Spinal cord (tissue), 10 donors: ENCODE measurements around the gene KRT74. TPM values are rescaled to one million over a fixed set of nuclear protein-coding genes. Genes with fewer than 3 reads are reported as not detected.

ENCODE experiments used
- DNase-seq, 6 donors: peaks; one replicate each; pipeline versions ENCODE4 v3.0.0 to v3.0.0-alpha.2; 2013 to 2015; ENCODE audit warnings: low spot score in 6 of 6, low read depth in 4 of 6
- H3K27ac ChIP-seq: one replicate; pipeline ENCODE4 v1.5.1; 2013; ENCODE audit warnings: low read depth, low read length, control low read depth
- H3K27me3 ChIP-seq: one replicate; pipeline ENCODE4 v1.6.1; 2013; ENCODE audit warnings: low read length; ENCODE audit not compliant: control insufficient read depth, insufficient read depth
- H3K36me3 ChIP-seq: one replicate; pipeline ENCODE4 v1.6.1; 2013; ENCODE audit warnings: low read length; ENCODE audit not compliant: control insufficient read depth, insufficient read depth
- H3K4me1 ChIP-seq: one replicate; pipeline ENCODE4 v1.6.1; 2013; ENCODE audit warnings: low read length; ENCODE audit not compliant: control insufficient read depth, insufficient read depth
- H3K4me3 ChIP-seq: one replicate; pipeline ENCODE4 v1.5.1; 2013; ENCODE audit warnings: low read depth, low read length, control low read depth
- H3K9me3 ChIP-seq: one replicate; pipeline ENCODE4 v1.6.1; 2013; ENCODE audit warnings: low read length; ENCODE audit not compliant: control insufficient read depth, insufficient read depth
- WGBS: methylation state at CpG from one replicate; pipeline ENCODE4 v1.1.5; 2013; ENCODE audit warnings: missing lambda C conversion rate; ENCODE audit not compliant: insufficient coverage; 5-methylcytosine and 5-hydroxymethylcytosine counted together
- polyA plus RNA-seq, 2 donors: library from polyadenylated mRNA; unstranded; fragments of 120-200 nt; gene quantifications; one replicate each; pipeline ENCODE4 v1.2.1, GENCODE V29; 2013; ENCODE audit not compliant: insufficient read length in 2 of 2
- total RNA-seq, 2 donors: library from RNA; depleted of rRNA in 1 of 2; stranded (reverse); fragments of 120-200 nt in 1 of 2; fragments of >200 nt in 1 of 2; gene quantifications; one replicate each; pipeline versions ENCODE4 v1.2.3 to v1.2.4, GENCODE V29; 2013 to 2014
- donor health status: healthy.

The KRT74 gene
- total and polyA plus RNA-seq, 4 donors = 0.10 to 0.20 TPM; not detected in 2

DNA sequence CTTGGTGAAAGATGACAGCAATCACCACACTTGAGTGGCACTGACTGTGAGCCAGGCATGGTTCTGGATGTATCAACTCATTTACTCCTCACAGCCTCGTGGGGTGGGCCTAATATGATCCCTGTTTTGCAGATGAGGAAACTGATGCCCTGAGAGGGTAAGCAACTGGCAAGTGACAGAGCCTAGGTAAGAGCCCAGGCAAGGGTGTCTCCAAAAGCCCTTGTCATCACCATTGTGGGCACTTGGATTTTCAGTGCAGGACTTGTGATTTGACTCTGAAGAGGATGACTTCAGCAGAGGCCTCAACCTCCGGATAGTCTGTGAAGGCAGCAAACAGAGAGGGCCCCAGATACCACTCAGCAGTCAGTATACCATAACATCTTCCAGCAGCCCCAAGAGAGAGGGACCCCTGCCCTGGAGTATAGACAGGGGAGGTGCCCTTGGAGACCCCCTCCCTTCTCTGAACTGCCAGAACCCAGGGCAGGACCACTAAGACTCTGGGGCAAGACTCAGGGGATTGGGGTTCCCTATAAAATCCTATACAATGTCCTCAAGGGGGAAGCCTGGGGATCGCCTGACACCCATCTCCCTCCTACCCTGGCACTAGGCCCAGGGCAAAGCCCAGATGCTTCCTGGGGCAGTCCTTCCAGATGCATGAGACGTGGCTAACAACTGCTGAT is 46.4 kb downstream of the KRT74 start:
- Histone ChIP-seq H3K27me3 (no peaks in the 10 kb centered on the region), H3K36me3 (no peaks in the 10 kb centered on the region), H3K4me1 (peaks cover 16% of the 10 kb centered on the region), H3K27ac (no peak overlapping the region), H3K9me3 (no peaks in the 10 kb centered on the region), H3K4me3 (no peak overlapping the region)
- 85% methylated on average over 2 of the region's 4 CpGs for WGBS
- no peak for DNase-seq

DNA sequence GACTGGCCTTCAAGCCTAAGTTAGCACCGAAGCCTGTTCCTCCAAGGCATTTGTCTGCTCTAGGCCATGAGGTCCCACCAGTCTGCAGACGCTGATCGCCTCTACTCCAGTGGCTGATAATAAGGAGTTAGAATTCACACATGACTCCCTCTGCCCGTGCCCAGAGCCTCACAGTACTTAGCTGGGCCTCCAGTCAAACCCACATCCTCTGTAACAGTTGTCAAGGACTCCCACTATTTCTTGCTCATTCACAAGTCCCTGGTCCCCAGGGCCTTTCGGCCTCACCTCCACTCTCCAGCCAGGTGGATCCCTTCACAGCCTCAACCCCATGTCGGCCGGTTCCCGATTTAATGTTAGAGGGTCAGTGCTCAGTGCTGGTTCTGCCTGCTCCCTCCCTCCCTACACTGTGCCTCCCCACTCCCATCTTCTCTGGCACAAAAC is 47.1 kb downstream of the KRT74 start:
- DNase-seq = no peak
- Histone ChIP-seq H3K27ac (no peak overlapping the region), H3K4me1 (peaks cover 22% of the 10 kb centered on the region), H3K36me3 (no peaks in the 10 kb centered on the region), H3K9me3 (no peaks in the 10 kb centered on the region), H3K27me3 (no peaks in the 10 kb centered on the region), H3K4me3 (no peak overlapping the region)
- WGBS = 89% methylated on average over 8 of the region's 8 CpGs

DNA sequence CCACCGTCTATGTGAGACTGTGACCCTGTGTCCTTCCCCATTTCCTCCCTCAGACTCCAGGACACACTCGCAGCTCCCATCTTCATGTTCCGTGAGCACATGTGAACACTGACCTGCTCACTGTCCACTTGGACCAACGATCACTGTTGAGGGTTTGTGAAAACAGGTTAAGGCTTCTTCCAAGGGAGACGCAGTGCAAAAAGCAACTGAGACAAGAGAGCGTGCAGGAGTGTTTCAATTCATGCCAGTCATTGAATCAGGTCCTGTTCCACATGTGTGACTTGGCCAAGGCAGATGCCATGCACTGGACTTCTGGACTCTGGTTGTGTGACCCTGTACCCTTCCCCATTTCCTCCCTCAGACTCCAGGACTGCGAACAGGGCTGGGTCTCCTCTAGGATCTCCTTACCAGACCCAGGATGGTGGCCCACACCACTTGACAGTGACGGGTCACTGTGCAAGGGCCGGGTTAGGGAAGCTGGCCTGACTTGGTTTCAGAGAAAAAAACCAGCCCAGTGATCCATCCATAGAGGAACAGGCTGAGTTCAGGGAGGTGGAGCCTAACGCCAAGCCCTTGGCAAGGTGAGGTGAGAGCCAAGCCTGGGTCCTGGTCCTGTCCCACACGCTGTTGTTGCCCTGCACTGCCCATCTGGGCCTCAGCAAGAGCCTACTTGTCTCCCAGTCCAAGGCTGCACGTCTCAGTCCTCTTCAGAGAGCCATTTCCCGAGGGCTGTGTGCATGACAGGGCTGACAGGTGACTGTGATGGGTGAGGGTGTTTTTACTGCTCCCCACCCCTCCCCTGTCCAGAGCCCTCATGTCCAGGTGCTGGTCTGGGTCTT is 47.8 kb downstream of the KRT74 start:
- H3K27ac ChIP-seq = no peak overlapping the region
- peaks cover 22% of the 10 kb centered on the region for H3K4me1 ChIP-seq
- no peaks in the 10 kb centered on the region for H3K9me3 ChIP-seq
- 92% methylated on average over 12 of the region's 13 CpGs for WGBS
- no peaks in the 10 kb centered on the region for H3K27me3 ChIP-seq
- DNase-seq = no peak
- H3K4me3 ChIP-seq = no peak overlapping the region
- H3K36me3 ChIP-seq = no peaks in the 10 kb centered on the region

- Histone ChIP-seq H3K27ac (no peak overlapping the region), H3K27me3 (no peaks in the 10 kb centered on the region), H3K9me3 (no peaks in the 10 kb centered on the region), H3K4me1 (peaks cover 22% of the 10 kb centered on the region), H3K4me3 (no peak overlapping the region), H3K36me3 (no peaks in the 10 kb centered on the region)
- DNase-seq = no peak
- 76% methylated on average over 3 of the region's 5 CpGs for WGBS
These were observed 48.6 kb downstream of the KRT74 start for GRCh38 chr12:52524898-52525591.

DNA sequence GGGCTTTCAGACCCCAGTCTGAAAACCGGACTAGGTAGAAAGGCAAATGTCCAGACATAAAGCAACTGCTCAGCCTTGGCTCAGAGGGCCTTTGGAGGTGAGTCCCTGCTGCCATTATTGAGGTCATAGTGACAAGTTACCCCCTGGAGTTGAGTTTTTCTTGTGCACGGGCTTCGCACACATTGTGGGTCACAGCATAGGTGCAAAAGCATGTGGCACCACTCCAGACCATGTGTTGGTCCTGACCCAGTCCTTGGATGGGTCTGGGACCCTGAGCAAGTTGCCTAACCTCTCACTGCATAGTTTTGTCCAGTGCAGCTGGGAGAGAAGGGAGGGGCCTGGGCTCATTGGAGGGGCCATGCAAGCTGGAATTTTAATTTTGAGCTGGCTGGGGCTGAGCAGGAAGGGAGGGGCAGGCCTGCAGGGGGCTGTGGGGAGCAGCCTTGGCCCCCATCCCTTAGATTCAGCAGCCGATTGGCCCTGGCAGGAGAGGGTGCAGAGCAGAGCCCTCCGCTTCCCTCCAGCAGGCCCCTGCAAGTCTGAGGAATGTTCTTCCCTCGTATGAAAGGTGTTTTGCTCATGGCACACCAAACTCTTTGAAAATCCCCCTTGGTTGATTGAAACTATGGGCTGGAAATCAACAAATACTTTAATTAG is 49.3 kb downstream of the KRT74 start:
- no peak overlapping the region for H3K27ac ChIP-seq
- H3K4me3 ChIP-seq = no peak overlapping the region
- no peaks in the 10 kb centered on the region for H3K36me3 ChIP-seq
- H3K4me1 ChIP-seq = peaks cover 22% of the 10 kb centered on the region
- no peak for DNase-seq
- H3K27me3 ChIP-seq = no peaks in the 10 kb centered on the region
- no peaks in the 10 kb centered on the region for H3K9me3 ChIP-seq
- 62% methylated on average over 5 of the region's 6 CpGs for WGBS

DNA sequence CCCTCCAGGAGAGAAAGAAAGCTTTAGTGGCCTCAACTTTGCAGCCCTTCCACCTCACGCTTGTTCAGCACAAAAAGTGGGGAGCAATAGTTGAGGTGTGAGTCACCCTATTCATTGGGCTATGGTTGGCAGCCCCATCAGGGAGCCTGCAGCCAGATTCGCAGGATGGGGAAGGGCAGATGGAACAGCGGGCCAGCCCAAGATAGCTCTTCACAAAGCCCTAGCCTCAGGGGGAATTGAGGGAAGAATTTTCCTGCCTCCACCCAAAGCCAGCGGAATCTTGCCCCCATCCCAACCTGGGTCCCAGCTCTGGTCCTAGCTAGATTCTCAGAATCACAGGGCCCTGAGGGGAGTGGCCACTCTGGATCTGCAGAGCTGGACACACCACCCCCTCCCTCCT is 49.8 kb downstream of the KRT74 start:
- WGBS = 86% methylated on average over 3 of the region's 4 CpGs
- Histone ChIP-seq H3K27me3 (no peaks in the 10 kb centered on the region), H3K36me3 (no peaks in the 10 kb centered on the region), H3K9me3 (no peaks in the 10 kb centered on the region), H3K27ac (no peak overlapping the region), H3K4me1 (peaks cover 23% of the 10 kb centered on the region), H3K4me3 (no peak overlapping the region)
- DNase-seq = no peak

GRCh38 chr12:52522346-52523011 is 51.2 kb downstream of the KRT74 start:
- peaks cover 17% of the 10 kb centered on the region for H3K4me1 ChIP-seq
- DNase-seq = peak in 1 of 6 donors; percentile 46
- H3K9me3 ChIP-seq = no peaks in the 10 kb centered on the region
- H3K36me3 ChIP-seq = no peaks in the 10 kb centered on the region
- no peaks in the 10 kb centered on the region for H3K27me3 ChIP-seq
- 59% methylated on average over 7 of the region's 10 CpGs for WGBS
- H3K4me3 ChIP-seq = no peak overlapping the region
- H3K27ac ChIP-seq = no peak overlapping the region

- H3K4me1 ChIP-seq = peaks cover 17% of the 10 kb centered on the region
- no peak overlapping the region for H3K27ac ChIP-seq
- H3K36me3 ChIP-seq = no peaks in the 10 kb centered on the region
- no peaks in the 10 kb centered on the region for H3K9me3 ChIP-seq
- H3K4me3 ChIP-seq = no peak overlapping the region
- 83% methylated on average over 9 of the region's 10 CpGs for WGBS
- DNase-seq = no peak
- H3K27me3 ChIP-seq = no peaks in the 10 kb centered on the region
These were observed 51.9 kb downstream of the KRT74 start for GRCh38 chr12:52521568-52522266.
